ENCODE data around the gene PIN1.

DNA sequence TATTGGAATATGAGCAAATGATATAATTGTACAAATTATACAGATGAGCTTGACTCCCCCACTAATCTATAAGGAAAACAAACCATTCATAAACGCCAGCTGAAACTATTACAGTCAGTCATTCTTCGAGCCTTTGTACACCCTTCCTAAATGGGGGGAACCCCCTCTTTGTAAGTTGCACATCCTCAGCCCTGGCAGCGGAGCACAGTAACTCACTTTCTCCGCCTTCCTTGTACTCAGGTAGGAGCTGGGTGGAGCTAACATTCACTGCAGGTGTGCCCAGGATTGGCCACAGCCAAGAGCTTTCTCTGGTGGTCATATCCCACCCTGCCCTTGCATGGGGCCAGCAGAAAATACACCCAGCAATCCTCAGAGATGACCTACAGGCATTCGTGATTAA lies 28.6 kb downstream of the PIN1 start:
- no peak for TF ChIP-seq EZH2 (IDR thresholded peaks at IDR 0.05; ENCODE audit: insufficient read depth, poor library complexity, severe bottlenecking)
- TF ChIP-seq EZH2phosphoT487 (IDR thresholded peaks at IDR 0.05; ENCODE audit: insufficient read depth, low read depth), result no peak
